M059J (cell line): Measurements from ENCODE around the gene LUZP1. TPM values are rescaled to one million over a fixed set of nuclear protein-coding genes. Genes with fewer than 3 reads are reported as not detected.
A peak's percentile ranks its signal among the peaks of the same experiment; 100 is the strongest.

Experiments
- DNase-seq: peaks from one replicate; pipeline ENCODE4 v3.0.0-alpha.2; 2012; ENCODE audit warnings: low read depth
- total RNA-seq: library from RNA; depleted of rRNA; stranded (reverse); fragments of >200 nt; shearing (Covaris generic); gene quantifications from 2 replicates; pipeline ENCODE4 v1.2.3, GENCODE V29; 2014

The LUZP1 gene
- total RNA-seq, 1 experiment from 2014 or later = 33.9 TPM

GRCh38 chr1:23156940-23157339, 11.7 kb downstream of the LUZP1 start:
- DNase-seq = no peak

- no peak for DNase-seq
Observed at GRCh38 chr1:23152966-23153684, 15.5 kb downstream of the LUZP1 start.

GRCh38 chr1:23150742-23151141, 17.9 kb downstream of the LUZP1 start:
- DNase-seq = no peak

DNA sequence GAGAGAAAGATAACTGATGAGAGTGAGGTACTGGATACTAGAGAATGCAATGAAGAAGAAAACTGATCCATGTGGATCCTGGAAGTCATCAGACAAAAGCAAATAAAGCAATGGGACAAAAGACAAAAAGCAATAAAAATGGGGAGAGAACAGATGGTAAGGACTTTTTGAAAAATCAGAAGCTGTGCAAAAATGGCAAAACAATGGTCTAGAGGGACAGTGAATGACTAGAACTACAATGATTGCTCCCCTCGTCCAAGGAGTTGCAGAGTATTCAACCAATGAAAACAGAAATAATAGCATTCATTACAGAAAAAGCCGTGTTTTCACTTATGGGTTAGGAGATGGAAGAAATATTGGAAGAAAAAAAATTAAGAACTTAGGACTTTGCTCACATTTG, 18.5 kb downstream of the LUZP1 start:
- no peak for DNase-seq

DNA sequence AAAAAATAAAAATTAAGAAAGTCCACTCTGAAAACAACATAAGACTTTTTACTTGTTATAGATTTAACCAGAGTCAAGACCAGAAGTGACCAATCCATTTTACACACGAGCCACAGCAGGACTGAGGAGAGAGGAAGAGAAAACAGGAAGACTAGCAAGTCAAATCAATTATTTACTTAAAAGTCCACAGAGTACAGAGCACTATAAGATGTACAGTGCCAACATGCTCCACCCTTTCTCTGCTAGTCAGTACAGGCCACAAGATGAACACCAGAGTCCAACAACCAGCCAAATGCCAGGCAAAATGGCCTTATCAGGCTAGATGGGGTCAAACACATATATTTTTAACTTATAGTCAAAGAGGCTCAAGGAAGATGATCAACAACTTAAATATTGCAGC, 19.5 kb downstream of the LUZP1 start:
- DNase-seq = no peak

- peak; percentile 32 for DNase-seq
Observed at GRCh38 chr1:23148084-23148483, 20.6 kb downstream of the LUZP1 start.

DNA sequence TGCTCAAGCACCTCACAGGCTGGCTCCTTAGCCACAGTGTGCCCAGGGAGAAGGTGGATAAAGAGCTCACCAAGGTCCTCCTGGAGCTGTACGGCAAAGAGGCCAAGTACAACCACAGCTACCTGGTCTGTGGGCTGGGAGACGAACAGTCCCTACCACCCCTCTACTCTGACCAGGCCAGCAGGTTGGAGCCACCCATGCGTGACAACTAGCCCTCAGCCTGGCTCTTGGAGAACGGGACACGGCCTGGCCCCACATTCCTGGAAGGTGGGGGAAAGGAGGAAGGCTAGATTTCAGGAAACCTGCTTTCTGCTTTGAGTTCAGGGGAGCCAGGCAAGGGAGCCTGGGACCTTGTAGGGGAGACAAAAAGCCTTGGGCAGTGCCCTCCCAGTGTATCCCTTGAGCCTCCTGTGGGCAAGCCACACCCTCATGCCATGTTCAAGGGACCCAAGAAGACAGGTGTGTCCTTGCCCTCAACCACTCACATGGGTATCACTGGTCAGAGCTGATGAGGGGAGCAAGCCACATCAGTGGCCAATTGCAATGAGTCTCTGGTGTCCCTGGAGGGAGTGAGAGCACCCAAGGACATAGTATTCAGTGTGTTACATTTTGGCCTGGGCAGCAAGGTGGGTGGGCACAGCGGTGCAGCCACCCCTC, 27.6 kb downstream of the LUZP1 start:
- no peak for DNase-seq

DNA sequence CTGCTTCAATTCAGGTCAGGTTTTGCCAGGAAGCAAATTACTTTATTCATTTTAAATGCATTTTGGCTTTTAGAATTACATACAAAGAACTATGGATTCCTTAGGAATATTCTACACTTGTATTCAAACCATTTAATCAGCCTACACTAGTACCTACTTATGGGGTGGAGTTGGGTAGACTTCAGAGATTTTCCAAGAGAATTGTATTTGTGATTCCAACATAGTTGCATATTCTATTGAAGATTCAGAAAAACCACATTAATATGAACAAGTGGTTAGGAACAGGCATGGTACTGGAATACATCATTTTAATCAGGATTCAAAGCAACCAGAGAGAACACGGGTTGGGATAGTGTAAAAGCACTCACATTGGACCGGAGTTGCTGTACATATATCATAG, 33.4 kb downstream of the LUZP1 start:
- DNase-seq = no peak

DNA sequence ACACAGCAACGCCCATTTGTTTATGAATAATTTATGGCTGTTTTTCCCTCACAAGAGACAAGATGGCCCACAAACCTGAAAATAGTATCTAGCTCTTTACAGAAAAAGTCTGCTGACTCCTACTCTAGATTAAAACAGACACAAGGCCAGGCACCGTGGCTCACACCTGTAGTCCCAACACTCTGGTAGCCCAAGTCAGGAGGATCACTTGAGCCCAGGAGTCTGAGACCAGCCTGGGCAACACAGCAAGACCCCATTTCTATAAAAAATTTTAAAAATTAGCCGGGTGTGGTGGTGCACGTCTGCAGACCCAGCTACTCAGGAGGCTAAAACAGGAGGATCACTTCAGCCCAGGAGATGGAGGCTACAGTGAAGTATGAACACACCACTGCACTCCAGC, 34.6 kb downstream of the LUZP1 start:
- DNase-seq = no peak

DNA sequence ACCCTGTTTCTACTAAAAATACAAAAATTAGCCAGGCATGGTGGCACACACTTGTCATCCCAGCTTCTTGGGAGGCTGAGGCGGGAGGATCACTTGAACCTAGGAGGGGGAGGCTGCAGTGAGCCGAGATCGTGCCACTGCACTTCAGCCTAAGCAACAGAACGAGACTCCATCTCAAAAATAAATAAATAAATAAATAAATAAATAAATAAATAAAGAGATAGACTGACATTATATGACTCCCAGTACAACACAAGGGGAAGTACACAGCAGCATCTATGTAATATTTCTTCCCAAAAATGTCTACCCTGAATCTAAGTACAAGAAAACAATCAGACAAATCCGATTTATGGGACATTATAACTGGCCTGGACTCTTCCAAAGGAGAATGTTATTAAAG, 35.1 kb downstream of the LUZP1 start:
- no peak for DNase-seq

- DNase-seq = no peak
Observed at GRCh38 chr1:23132033-23132432, 36.6 kb downstream of the LUZP1 start.

DNA sequence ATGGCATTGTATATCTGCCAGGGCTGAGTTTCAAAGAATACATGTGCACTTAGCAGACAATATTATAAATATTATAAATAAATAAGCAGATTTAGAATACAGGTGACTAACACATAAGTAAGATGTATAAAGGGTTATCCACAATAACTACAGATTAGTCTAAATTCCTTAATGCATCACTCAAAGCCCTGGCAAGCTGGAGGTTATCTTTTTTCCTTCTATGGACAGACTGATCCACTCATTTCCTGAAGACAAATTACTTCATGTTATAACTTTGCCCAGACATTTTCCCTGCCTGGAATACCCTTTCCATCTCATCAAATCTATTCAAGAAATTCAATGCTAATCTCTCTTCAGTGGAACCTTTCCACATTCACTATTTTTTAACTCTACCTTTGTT, 38.8 kb downstream of the LUZP1 start:
- peak; percentile 24 for DNase-seq

DNA sequence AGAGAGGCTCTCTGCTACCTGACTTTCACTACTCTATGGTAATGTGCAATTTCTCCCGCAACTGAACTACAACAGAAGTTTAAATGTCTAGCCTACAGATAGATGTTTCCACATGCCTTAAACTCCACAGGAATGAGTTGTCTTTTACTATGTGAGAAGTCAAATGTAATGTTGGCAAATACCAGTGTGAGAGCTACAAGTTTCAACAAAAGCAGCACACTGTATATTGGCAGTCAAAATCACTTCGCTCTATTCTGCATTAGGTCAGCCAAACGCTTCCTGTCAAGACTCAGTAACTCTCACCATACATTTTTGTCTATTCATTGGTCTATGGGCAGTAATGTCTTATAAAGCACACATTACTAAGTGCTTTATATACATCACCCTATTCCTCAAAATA, 41.9 kb downstream of the LUZP1 start:
- DNase-seq = no peak

DNA sequence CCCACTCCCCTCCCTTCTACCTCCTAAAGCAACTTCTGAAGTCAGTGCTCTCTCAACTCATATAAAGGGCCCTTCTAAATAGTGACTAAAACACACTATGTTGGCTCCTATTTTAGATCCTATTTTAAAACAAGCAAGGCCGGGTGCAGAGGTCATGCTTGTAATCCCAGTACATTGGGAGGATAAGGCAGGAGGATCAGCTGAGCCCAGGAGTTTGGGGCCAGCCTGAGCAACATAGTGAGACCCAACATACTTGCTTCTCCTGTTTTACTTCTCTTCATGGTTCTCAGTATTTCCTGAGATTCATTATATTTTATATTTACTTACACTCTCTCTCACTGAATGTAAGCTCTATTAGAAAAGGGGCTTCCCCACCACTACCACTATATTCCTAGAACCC, 42.5 kb downstream of the LUZP1 start:
- no peak for DNase-seq

GRCh38 chr1:23125489-23125888, 43.2 kb downstream of the LUZP1 start:
- DNase-seq = no peak

DNA sequence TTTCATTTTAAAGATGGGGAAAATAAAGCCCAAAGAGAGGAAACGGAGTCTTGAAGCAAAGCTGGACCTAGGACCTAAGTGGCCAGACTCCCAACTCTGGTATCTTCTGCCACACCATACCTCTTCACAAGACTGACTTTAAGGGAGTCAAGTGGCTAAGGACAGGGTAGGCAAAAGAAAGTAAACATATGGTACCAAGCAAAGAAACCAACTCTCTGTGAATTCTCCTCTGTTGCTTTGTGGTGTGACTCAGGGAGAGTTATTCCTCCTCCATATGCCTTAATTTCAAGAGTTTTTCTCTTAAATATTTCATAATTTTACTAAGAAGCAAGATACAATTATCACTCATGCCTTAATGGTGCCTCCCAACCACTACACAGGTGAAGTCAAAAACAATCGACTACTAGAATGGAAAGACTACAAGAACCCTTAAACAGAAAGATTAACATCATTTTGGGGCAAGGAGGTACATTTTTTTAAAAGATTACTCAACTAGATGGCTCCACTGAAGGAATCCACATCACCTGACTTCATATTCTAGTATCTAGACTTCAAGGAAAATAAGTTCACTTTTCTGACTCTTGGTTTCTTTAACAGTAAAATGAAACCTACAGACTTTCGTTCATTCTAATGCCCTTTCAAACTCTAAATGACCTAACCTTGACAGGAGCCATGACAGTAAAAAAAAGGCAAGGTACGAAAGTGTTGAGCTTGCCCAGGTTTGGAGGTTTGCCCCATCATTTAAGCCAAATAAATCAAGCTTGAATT, 44.2 kb downstream of the LUZP1 start:
- no peak for DNase-seq

GRCh38 chr1:23123528-23123927, 45.1 kb downstream of the LUZP1 start:
- no peak for DNase-seq

- DNase-seq = no peak
Observed at GRCh38 chr1:23122796-23123195, 45.9 kb downstream of the LUZP1 start.

GRCh38 chr1:23122023-23122748, 46.5 kb downstream of the LUZP1 start:
- peak; percentile 81 for DNase-seq

- no peak for DNase-seq
Observed at GRCh38 chr1:23120383-23120782, 48.3 kb downstream of the LUZP1 start.

DNA sequence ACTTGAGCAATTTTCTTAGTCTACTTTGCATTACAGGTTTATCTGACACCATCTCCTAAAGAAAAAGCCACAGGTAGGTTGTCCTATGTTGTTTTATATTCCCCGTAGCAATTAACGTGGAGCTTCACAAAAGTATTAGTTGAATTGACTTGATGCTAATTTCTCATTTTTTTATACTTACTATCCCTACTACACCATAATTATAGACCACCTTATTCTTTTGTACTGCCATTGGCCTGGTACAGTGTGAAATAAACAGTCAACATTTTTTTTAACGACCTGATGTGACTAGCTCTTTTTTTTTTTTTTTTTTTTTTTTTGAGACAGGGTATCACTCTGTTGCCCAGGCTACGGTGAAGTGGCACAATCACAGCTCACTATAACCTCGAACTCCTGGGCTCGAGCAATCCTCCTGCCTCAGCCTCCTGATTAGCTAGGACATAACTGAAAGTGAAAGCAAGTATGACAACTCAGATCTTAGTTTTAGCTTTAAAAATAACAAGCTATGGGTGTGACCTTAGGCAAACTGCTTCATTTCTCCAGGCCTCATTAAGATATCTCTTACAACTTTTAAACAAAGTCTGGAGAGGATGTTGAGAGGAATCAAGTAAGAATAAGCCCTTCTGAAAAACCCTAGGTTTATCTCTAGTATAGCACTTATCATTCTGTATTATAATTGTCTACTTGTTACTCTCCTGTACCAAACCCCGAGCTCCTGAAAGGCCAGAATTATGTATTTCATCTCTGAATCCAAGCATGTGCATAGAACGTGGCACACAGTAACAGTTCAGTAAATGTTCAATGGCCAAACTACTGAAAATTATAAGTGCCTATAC, 49.5 kb downstream of the LUZP1 start:
- DNase-seq = peak; percentile 59
